GM21423 (cell line): ENCODE measurements around the gene PRKAR1B.

Source experiments
- ATAC-seq: cut with Tn5 transposase; IDR thresholded peaks from one replicate; pipeline ENCODE4 v1.9.1; 2021; ENCODE audit warnings: mild to moderate bottlenecking, moderate library complexity; ENCODE audit not compliant: unreplicated experiment

The PRKAR1B gene

GRCh38 chr7:725223-726005 is 1.7 kb downstream of the PRKAR1B start:
- no peak for ATAC-seq

DNA sequence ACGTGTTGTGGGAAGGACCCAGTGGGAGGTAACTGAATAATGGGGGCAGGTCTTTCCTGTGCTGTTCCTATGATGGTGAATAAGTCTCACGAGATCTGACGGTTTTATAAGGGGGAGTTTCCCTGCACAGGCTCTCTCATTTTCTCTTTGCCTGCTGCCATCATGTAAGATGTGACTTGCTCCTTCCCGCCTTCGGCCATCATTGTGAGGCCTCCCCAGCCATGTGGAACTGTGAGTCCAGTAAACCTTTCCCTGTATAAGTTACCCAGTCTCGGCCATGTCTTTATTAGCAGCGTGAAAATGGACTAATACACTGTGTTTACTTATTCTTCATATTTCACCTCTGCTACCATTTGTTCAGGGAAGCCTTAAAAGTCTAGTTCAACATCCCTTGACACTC is 2.8 kb downstream of the PRKAR1B start:
- ATAC-seq = no peak

- no peak for ATAC-seq
These were observed 3.5 kb downstream of the PRKAR1B start for GRCh38 chr7:723541-723940.

GRCh38 chr7:721619-722248 is 5.3 kb downstream of the PRKAR1B start:
- no peak for ATAC-seq

GRCh38 chr7:716636-717035 is 10.4 kb downstream of the PRKAR1B start:
- no peak for ATAC-seq

GRCh38 chr7:716222-716621 is 10.9 kb downstream of the PRKAR1B start:
- ATAC-seq = no peak

DNA sequence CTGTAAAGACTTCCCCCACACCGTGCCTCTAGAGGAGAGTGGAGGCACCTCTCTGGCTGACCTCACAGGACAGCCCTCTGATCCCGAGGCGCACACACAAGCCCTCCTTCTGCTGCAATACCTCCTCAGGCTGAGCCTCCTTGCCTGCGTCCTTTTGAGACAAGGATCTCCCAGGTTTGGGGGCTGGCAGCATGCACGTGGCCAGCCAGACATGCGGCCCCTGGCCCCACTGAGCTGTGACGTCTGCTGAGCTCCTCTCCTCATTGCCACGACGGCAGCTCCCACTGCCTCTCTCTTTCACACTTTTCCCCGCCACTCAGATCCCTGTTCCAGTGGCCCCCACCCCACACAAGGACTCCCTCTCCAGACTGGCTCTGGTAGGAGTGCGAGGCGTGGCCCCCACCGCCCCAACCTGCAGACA is 12.8 kb downstream of the PRKAR1B start:
- ATAC-seq = no peak

DNA sequence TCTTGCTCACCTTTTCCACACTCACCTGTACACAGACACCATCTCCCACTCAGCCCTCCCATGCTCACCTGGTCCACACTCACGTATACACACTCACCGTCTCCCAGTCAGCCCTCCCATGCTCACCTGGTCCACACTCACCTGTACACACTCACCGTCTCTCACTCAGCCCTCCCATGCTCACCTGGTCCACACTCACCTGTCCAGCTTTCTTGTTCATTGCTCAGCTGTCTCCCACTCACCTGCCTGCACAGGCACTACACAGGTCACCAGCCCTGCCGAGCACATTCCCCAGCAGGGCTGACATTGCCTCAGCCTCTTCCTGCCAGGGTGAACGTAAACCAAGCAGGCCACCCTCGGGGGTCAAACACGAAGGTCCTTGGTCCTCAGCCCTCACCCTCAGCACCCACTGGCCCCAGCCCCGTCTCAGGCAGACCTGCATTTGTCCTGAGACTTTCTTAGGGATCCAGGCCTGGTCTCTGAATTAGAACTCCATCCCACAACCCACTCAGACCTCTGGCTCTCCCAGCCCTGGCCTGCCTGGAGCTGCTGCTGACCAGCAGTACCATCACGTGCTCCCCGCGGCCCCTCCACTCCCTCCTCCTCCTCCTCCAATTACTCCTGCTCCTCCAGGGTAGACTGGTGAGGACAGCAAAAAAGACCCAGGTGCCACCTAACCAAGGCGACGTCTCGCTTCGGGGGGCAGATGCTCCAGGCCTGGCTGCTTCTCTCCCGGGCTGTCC is 13.4 kb downstream of the PRKAR1B start:
- ATAC-seq = no peak

DNA sequence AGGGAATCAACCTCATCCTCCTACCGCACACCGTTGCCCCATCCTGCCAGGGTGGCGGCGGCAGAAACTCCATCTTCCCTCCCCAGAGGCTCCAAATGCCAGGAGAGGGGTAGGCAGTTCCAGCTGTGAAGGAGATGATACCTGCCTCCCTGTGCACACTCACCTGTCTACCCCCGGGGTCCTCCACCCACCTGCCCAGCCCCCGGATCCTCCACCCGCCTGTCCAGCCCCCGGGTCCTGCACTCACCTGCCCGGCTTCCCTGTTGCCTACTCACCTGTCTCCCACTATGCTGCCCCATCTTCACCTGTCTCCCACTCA is 14.0 kb downstream of the PRKAR1B start:
- no peak for ATAC-seq

DNA sequence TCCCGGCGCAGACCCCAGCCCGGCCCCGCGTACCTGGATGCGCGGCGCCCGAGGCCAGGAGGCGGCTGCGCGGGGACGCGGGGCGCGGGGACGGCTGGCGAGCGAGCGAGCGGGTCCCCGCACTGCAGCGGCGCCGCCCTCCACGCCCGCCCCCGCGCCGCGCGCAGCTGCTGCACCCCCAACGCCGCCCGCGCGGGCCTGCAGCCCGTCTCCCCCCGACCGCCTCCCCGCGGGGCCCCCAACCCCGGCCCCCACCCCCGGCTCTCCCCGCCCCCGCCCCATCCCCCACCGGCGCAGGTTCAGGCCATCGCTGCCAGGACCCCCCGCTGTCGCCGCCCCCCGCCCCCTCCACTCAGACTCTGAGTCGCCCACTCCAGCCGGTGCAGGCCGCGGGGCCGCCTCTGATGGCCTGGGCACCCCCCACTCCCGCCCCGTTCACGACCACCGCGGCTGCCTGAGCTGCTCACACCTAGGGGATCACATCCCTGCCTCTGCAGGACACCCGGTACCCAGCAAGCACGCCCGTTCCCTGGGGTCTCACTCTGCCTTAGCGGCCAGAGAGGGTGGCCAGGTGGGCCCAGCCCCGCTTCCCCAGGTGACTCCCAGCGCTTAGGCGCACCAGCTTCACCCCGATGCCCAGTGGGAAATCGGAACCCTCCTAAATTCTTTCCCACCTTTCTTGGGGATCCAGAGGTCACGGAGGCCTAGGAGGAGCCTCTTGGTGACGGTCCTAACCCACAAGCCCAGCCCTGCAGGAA is 14.5 kb downstream of the PRKAR1B start:
- ATAC-seq = no peak

GRCh38 chr7:711922-712380 is 15.1 kb downstream of the PRKAR1B start:
- ATAC-seq = no peak

GRCh38 chr7:711093-711921 is 15.8 kb downstream of the PRKAR1B start:
- no peak for ATAC-seq

- no peak for ATAC-seq
These were observed 16.9 kb downstream of the PRKAR1B start for GRCh38 chr7:710161-710560.

DNA sequence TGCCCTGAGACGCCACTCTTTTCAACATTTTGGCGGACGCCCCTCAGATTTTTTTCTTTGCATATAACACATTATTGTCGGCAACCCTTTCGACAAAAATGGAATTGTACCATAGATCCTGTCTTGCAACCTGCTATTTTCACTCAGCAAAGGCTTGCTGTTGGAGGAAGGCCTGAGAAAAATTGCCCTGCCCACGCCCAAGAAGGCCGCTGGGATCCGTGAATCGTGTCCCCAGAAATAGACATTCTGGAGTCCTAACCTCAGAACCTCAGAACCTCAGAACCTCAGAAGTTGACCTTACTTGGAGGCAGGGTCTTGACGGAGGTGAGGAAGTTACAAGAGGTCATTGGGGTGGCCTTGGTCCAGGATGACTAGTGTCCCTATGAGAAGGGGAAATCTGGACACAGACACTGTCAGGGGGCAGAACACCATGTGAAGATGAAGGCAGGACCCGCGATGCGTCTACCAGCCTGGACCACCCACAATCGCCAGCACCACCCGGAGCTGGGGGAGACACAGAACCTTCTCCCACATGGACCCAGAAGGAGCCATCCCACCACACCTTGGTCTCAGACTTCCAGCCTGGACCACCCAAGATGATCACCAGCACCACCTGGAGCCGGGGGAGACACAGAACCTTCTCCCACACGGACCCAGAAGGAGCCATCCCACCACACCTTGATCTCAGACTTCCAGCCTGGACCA is 19.6 kb downstream of the PRKAR1B start:
- ATAC-seq = no peak

DNA sequence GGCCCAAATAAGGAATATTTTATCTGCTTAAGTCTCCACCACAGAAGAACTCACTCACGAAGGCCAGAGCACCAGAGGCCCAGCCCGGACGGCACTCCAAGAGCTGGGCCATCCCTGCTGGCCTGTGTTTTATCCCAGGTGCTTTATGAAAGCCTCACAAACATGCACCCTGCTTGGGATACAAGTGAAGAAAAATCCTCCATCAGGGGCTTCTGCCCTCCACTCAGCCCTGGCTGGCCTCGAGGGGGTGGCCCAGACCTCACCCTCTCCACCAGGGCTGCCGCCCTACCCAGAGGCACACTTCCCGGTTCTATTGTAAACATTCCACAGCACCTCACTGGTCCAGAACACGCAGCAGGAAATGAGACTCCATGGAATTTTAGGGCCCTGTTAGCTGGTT is 20.4 kb downstream of the PRKAR1B start:
- ATAC-seq = no peak

- no peak for ATAC-seq
These were observed 24.0 kb downstream of the PRKAR1B start for GRCh38 chr7:703049-703448.

DNA sequence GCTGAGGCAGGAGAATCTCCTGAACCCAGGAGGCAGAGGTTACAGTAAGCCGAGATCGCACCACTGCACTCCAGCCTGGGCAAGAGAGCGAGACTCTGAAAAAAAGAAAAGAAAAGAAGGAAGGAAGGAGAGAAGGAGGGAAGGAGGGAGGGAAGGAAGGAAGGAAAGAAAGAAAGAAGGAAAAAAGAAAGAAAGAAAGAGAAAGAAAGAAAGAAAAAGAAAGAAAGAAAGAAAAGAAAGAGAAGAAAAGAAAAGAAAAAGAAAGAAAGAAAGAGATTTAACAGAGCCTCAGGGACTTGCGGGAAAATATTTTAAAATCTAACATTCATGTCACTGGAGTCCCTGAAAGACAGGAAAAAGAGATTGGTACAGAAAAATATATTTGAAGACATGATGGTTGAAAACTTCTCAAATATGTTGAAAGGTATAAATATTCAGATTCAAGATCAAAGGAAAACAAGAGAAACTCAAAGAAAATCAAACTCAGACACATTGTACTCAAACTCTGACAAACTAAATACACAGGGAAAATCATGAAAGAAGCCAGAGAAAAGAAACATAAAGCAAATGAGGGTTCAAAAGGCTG is 25.9 kb downstream of the PRKAR1B start:
- ATAC-seq = no peak

- no peak for ATAC-seq
These were observed 27.5 kb downstream of the PRKAR1B start for GRCh38 chr7:699476-700170.
